ENCODE measurements around the gene DUSP1.
A peak's percentile ranks its signal among the peaks of the same experiment; 100 is the strongest.

DUSP1 gene

GRCh38 chr5:172747471-172747870 is 23.5 kb downstream of the DUSP1 start:
- Histone ChIP-seq H3K27me3 (no peaks in the 10 kb centered on the region), H3K27ac (no peak overlapping the region), H3K4me1 (peaks cover 48% of the 10 kb centered on the region), H3K4me2 (no peak overlapping the region), H3K4me3 (no peak overlapping the region), H3K9me3 (peaks cover 20% of the 10 kb centered on the region), H3K9ac (no peak overlapping the region), H4K20me1 (no peaks in the 10 kb centered on the region), H3K36me3 (no peaks in the 10 kb centered on the region)
- no peak for TF ChIP-seq Cebpa-rat (IDR thresholded peaks at IDR 0.05)

DNA sequence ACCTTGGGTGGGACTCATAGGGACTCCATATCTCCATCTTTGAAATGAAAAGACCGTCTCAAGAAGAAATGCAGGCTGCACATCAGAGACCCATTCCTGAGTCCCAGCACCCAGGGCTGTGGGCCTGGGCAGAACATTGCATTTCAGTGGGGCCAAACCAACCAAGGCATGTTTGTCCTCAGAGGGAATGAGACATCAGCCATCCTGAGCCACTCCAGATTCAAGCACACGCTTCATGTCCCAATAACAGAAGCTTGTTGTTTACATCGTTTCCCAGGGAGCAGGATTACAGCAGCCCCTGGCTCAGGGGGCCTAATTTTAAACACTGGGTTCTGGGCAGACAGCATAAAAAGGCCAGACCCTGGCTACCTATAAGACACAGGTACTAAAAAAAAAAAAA is 24.3 kb downstream of the DUSP1 start:
- H3K36me3 ChIP-seq: no peaks in the 10 kb centered on the region
- TF ChIP-seq Cebpa-rat (IDR thresholded peaks at IDR 0.05): no peak
- no peak overlapping the region for H3K9ac ChIP-seq
- no peak overlapping the region for H3K4me2 ChIP-seq
- no peaks in the 10 kb centered on the region for H4K20me1 ChIP-seq
- H3K4me3 ChIP-seq: no peak overlapping the region
- H3K9me3 ChIP-seq: peaks cover 20% of the 10 kb centered on the region
- no peaks in the 10 kb centered on the region for H3K27me3 ChIP-seq
- H3K27ac ChIP-seq: no peak overlapping the region
- peaks cover 52% of the 10 kb centered on the region for H3K4me1 ChIP-seq

GRCh38 chr5:172745838-172746237 is 25.2 kb downstream of the DUSP1 start:
- Histone ChIP-seq H4K20me1 (no peaks in the 10 kb centered on the region), H3K4me3 (no peak overlapping the region), H3K4me1 (peaks cover 52% of the 10 kb centered on the region), H3K9ac (no peak overlapping the region), H3K4me2 (no peak overlapping the region), H3K36me3 (no peaks in the 10 kb centered on the region), H3K27me3 (no peaks in the 10 kb centered on the region), H3K27ac (no peak overlapping the region), H3K9me3 (peaks cover 20% of the 10 kb centered on the region)
- no peak for TF ChIP-seq Cebpa-rat (IDR thresholded peaks at IDR 0.05)

GRCh38 chr5:172745406-172745805 is 25.6 kb downstream of the DUSP1 start:
- Histone ChIP-seq H4K20me1 (no peaks in the 10 kb centered on the region), H3K9ac (no peak overlapping the region), H3K27me3 (no peaks in the 10 kb centered on the region), H3K36me3 (no peaks in the 10 kb centered on the region), H3K27ac (no peak overlapping the region), H3K4me2 (no peak overlapping the region), H3K4me1 (peaks cover 52% of the 10 kb centered on the region), H3K4me3 (no peak overlapping the region), H3K9me3 (peaks cover 20% of the 10 kb centered on the region)
- TF ChIP-seq Cebpa-rat (IDR thresholded peaks at IDR 0.05): no peak

- H3K4me3 ChIP-seq: no peak overlapping the region
- peaks cover 20% of the 10 kb centered on the region for H3K9me3 ChIP-seq
- H4K20me1 ChIP-seq: no peaks in the 10 kb centered on the region
- peak overlapping the region; percentile 56 for H3K4me2 ChIP-seq
- TF ChIP-seq Cebpa-rat (IDR thresholded peaks at IDR 0.05): no peak
- peaks cover 48% of the 10 kb centered on the region for H3K4me1 ChIP-seq
- H3K36me3 ChIP-seq: no peaks in the 10 kb centered on the region
- H3K27me3 ChIP-seq: no peaks in the 10 kb centered on the region
- no peak overlapping the region for H3K9ac ChIP-seq
- peak overlapping the region; percentile 45; the same call in 1 of the 2 replicates for H3K27ac ChIP-seq
Measured at GRCh38 chr5:172744123-172745104, 26.6 kb downstream of the DUSP1 start.

GRCh38 chr5:172743112-172743959 is 27.7 kb downstream of the DUSP1 start:
- Histone ChIP-seq H3K4me2 (peak overlapping the region; percentile 56), H3K27me3 (no peaks in the 10 kb centered on the region), H3K9me3 (peaks cover 16% of the 10 kb centered on the region), H3K9ac (no peak overlapping the region), H3K36me3 (no peaks in the 10 kb centered on the region), H3K27ac (no peak overlapping the region), H4K20me1 (no peaks in the 10 kb centered on the region), H3K4me3 (no peak overlapping the region), H3K4me1 (peaks cover 48% of the 10 kb centered on the region)
- TF ChIP-seq Cebpa-rat (IDR thresholded peaks at IDR 0.05): no peak

DNA sequence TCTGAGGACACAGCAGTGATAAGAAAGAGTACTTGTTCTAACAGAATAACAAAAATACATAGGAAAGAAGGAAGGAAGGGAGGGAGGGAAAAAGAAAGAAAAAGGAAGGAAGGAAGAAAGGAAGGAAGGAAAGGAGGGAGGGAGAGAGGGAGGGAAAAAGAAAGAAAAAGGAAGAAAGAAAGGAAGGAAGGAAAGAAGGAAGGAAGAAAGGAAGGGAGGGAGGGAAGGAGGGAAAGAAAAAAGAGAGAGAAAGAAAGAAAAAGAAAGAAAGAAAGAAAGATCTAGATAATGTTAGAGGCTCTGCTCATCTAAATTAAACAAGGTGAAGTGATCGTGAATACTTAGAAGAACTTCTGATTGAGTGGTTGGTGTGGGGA is 29.8 kb downstream of the DUSP1 start:
- TF ChIP-seq Cebpa-rat (IDR thresholded peaks at IDR 0.05): no peak
- H3K27ac ChIP-seq: peak overlapping the region; percentile 71
- no peaks in the 10 kb centered on the region for H3K27me3 ChIP-seq
- no peaks in the 10 kb centered on the region for H3K9me3 ChIP-seq
- peak overlapping the region; percentile 68 for H3K4me2 ChIP-seq
- H3K36me3 ChIP-seq: no peaks in the 10 kb centered on the region
- no peak overlapping the region; the same call in 1 of the 2 replicates for H3K9ac ChIP-seq
- peaks cover 48% of the 10 kb centered on the region for H3K4me1 ChIP-seq
- H3K4me3 ChIP-seq: no peak overlapping the region
- no peaks in the 10 kb centered on the region for H4K20me1 ChIP-seq

DNA sequence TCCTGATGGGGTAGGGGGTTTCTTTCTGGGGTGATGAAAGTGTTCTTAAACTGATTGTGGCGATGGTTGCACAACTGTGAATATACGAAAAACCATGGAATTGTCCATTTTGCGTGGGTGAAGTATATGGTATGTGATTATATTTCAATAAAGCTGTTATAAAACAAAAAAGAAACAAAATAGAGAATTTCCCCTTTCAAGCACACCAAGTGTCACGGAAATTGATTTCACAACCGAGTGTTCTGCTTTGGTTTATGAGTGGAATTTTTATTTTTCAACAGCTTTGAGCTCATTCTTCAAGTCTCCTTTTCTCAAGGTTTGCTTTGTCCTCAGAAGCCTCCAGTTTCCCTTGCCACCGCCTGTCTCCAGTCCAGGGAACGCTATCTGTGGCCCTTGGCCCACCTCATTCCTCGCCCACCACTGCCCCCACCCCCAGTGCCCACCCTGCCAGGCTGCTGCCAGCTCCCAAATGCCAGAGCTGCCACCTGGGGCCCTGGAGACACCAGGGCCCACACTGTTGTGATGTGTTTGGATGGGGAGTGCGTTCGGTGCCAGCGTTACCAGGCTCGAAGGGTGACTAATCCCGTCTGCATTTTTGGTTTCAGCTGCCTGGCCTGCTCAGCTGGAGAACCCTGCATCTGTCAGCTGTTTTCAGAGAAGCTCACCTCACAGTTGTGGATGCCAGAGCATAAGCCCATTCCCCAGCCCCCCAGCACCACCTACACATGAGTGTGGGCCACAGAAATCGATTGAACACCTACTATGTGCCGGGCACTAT is 30.4 kb downstream of the DUSP1 start:
- TF ChIP-seq Cebpa-rat (IDR thresholded peaks at IDR 0.05): no peak
- peaks cover 50% of the 10 kb centered on the region for H3K4me1 ChIP-seq
- H3K4me3 ChIP-seq: no peak overlapping the region
- H3K9me3 ChIP-seq: no peaks in the 10 kb centered on the region
- peak overlapping the region; percentile 68 for H3K4me2 ChIP-seq
- no peak overlapping the region for H3K9ac ChIP-seq
- no peaks in the 10 kb centered on the region for H3K27me3 ChIP-seq
- H4K20me1 ChIP-seq: no peaks in the 10 kb centered on the region
- no peaks in the 10 kb centered on the region for H3K36me3 ChIP-seq
- H3K27ac ChIP-seq: peak overlapping the region; percentile 71

- Histone ChIP-seq H3K27ac (no peak overlapping the region), H4K20me1 (no peaks in the 10 kb centered on the region), H3K27me3 (no peaks in the 10 kb centered on the region), H3K36me3 (no peaks in the 10 kb centered on the region), H3K4me2 (no peak overlapping the region), H3K4me1 (peaks cover 46% of the 10 kb centered on the region), H3K4me3 (no peak overlapping the region), H3K9me3 (no peaks in the 10 kb centered on the region), H3K9ac (no peak overlapping the region)
- TF ChIP-seq Cebpa-rat (IDR thresholded peaks at IDR 0.05): no peak
Measured at GRCh38 chr5:172739375-172739774, 31.6 kb downstream of the DUSP1 start.

All from BLaER1 (cell line).